ENCODE results near the gene RFX3.

RFX3 gene

DNA sequence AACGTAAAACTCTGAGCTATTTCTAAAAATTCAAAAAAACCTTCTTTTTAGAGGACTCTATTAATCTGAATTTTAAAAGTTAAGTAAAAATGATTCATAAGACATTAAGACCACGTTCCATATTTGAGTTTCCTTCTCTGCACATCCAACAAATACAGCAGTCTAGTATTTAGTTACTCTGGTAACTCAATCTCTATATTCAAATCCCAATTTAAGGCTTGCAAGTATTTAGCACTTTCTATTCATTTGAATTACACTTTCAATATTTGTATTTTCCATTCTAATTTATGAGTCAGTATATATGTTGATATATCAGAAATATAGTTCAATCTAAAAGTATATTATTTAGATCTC is 17.7 kb downstream of the RFX3 start:
- Histone ChIP-seq H3K4me2 (ENCODE audit: insufficient read depth, low read length) (no peak overlapping the region), H3K27ac (ENCODE audit: low read length) (no peak overlapping the region), H3K4me3 (ENCODE audit: low read depth in 1 of 2, low read length in 2 of 2) (no peak overlapping the region), H4K20me1 (ENCODE audit: insufficient read depth, low read length) (no peaks in the 10 kb centered on the region; the same call in 1 of the 2 replicates), H3K9ac (ENCODE audit: low read depth, low read length) (no peak overlapping the region), H3K36me3 (ENCODE audit: insufficient read depth, low read length) (no peaks in the 10 kb centered on the region), H3K4me1 (ENCODE audit: insufficient read depth, low read length) (peaks cover 13% of the 10 kb centered on the region; the same call in 1 of the 2 replicates), H3K27me3 (ENCODE audit: insufficient read depth, low read length, poor library complexity) (no peaks in the 10 kb centered on the region), H3K9me3 (ENCODE audit: insufficient read depth, low read length, severe bottlenecking) (no peaks in the 10 kb centered on the region), H3K79me2 (ENCODE audit: insufficient read depth, low read length) (peaks cover 8% of the 10 kb centered on the region; the same call in 1 of the 2 replicates), H2AFZ (ENCODE audit: low read depth, low read length) (no peak overlapping the region)
- no peak for TF ChIP-seq EZH2 (IDR thresholded peaks at IDR 0.05; ENCODE audit: borderline replicate concordance, low read depth, low read length, severe bottlenecking)
- TF ChIP-seq, protein P1, sequence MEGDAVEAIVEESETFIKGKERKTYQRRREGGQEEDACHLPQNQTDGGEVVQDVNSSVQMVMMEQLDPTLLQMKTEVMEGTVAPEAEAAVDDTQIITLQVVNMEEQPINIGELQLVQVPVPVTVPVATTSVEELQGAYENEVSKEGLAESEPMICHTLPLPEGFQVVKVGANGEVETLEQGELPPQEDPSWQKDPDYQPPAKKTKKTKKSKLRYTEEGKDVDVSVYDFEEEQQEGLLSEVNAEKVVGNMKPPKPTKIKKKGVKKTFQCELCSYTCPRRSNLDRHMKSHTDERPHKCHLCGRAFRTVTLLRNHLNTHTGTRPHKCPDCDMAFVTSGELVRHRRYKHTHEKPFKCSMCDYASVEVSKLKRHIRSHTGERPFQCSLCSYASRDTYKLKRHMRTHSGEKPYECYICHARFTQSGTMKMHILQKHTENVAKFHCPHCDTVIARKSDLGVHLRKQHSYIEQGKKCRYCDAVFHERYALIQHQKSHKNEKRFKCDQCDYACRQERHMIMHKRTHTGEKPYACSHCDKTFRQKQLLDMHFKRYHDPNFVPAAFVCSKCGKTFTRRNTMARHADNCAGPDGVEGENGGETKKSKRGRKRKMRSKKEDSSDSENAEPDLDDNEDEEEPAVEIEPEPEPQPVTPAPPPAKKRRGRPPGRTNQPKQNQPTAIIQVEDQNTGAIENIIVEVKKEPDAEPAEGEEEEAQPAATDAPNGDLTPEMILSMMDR (IDR thresholded peaks at IDR 0.05; ENCODE audit: borderline replicate concordance, extremely low read depth, low read length, poor library complexity, severe bottlenecking): no peak
- DNase-seq: no peak
- no peak for ATAC-seq (ENCODE audit: insufficient read depth, low read depth)

DNA sequence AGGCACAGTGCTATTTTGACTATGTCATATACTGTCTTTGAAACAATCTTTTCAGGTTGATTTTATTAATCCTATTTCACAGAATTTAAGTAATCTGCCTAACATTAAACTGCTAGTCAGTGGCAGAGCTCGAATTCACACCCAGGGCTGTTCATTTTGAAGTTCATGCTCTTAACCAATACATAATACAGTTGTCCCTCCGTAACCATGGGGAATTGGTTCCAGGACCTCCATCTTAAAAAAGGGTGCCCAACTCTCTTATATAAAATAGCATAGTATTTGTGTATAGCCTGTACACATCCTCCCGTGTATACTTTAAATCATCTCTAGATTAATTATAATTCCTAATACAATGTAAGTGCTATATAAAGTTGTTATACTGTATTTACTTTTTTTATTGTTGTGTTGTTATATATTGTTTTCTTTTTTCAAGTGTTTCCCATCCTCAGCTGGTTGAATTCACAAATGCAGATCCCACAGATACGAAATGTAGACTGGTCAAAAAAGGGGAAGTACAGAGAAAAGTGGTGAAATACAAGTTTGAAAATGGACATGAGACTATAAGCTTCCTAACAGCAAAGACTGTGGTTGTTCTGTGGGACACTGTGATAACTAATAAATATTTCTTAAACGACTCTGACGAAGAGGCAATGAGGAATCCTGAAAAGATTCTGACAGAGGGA is 18.3 kb downstream of the RFX3 start:
- no peak for ATAC-seq (ENCODE audit: insufficient read depth, low read depth)
- Histone ChIP-seq H3K9ac (ENCODE audit: low read depth, low read length) (no peak overlapping the region), H2AFZ (ENCODE audit: low read depth, low read length) (no peak overlapping the region)

DNA sequence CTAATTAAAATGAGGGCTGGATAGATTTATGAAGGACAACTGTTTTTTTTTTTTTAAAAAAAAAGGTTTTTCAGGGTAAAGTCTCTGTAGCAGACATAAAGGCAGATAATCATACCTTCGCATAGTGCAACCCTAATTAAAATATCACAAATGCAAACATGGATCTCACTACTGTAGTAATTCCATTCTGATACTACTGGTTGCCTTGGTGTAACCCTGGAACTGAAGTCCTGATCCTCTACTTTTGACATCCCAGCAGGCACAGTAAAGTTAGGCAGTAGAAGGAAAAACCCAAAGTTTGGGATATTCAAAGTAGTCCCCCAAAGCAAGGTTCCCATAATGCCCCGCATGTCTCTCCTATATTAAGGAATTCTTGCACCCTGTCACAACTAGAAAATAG is 19.6 kb downstream of the RFX3 start:
- Histone ChIP-seq H3K4me3 (ENCODE audit: low read depth in 1 of 2, low read length in 2 of 2) (no peak overlapping the region), H3K36me3 (ENCODE audit: insufficient read depth, low read length) (no peaks in the 10 kb centered on the region), H3K9me3 (ENCODE audit: insufficient read depth, low read length, severe bottlenecking) (no peaks in the 10 kb centered on the region), H3K9ac (ENCODE audit: low read depth, low read length) (no peak overlapping the region), H3K4me1 (ENCODE audit: insufficient read depth, low read length) (peaks cover 13% of the 10 kb centered on the region; the same call in 1 of the 2 replicates), H3K4me2 (ENCODE audit: insufficient read depth, low read length) (no peak overlapping the region), H3K79me2 (ENCODE audit: insufficient read depth, low read length) (0 out of 2 replicates have a peak, but pooled peaks cover 8% of the 10 kb centered on the region), H2AFZ (ENCODE audit: low read depth, low read length) (no peak overlapping the region), H3K27me3 (ENCODE audit: insufficient read depth, low read length, poor library complexity) (no peaks in the 10 kb centered on the region), H3K27ac (ENCODE audit: low read length) (no peak overlapping the region), H4K20me1 (ENCODE audit: insufficient read depth, low read length) (no peaks in the 10 kb centered on the region; the same call in 1 of the 2 replicates)
- no peak for TF ChIP-seq EZH2 (IDR thresholded peaks at IDR 0.05; ENCODE audit: borderline replicate concordance, low read depth, low read length, severe bottlenecking)
- TF ChIP-seq, protein P1 (IDR thresholded peaks at IDR 0.05; ENCODE audit: borderline replicate concordance, extremely low read depth, low read length, poor library complexity, severe bottlenecking): no peak
- ATAC-seq (ENCODE audit: insufficient read depth, low read depth) (no peak), DNase-seq (no peak)

More for the DNA sequence above, 18.3 kb downstream of the RFX3 start:
- DNase-seq: no peak
- Histone ChIP-seq H3K9me3 (ENCODE audit: insufficient read depth, low read length, severe bottlenecking) (no peaks in the 10 kb centered on the region), H3K27me3 (ENCODE audit: insufficient read depth, low read length, poor library complexity) (no peaks in the 10 kb centered on the region), H3K4me1 (ENCODE audit: insufficient read depth, low read length) (peaks cover 13% of the 10 kb centered on the region; the same call in 1 of the 2 replicates), H3K4me3 (ENCODE audit: low read depth in 1 of 2, low read length in 2 of 2) (no peak overlapping the region), H3K36me3 (ENCODE audit: insufficient read depth, low read length) (no peaks in the 10 kb centered on the region), H3K79me2 (ENCODE audit: insufficient read depth, low read length) (0 out of 2 replicates have a peak, but pooled peaks cover 8% of the 10 kb centered on the region), H3K27ac (ENCODE audit: low read length) (no peak overlapping the region), H4K20me1 (ENCODE audit: insufficient read depth, low read length) (no peaks in the 10 kb centered on the region; the same call in 1 of the 2 replicates), H3K4me2 (ENCODE audit: insufficient read depth, low read length) (no peak overlapping the region)
- TF ChIP-seq, protein P1 (IDR thresholded peaks at IDR 0.05; ENCODE audit: borderline replicate concordance, extremely low read depth, low read length, poor library complexity, severe bottlenecking): no peak
- no peak for TF ChIP-seq EZH2 (IDR thresholded peaks at IDR 0.05; ENCODE audit: borderline replicate concordance, low read depth, low read length, severe bottlenecking)
